Hepatocyte (in vitro differentiated cells): ENCODE data around the gene PMIS2. TPM values are rescaled to one million over a fixed set of nuclear protein-coding genes. Genes with fewer than 3 reads are reported as not detected.
"Not testable (repeated sequence)": the region's sequence is repeated elsewhere in the genome, so short reads cannot be mapped to it uniquely, and the experiment has no call there.

ENCODE experiments used
- DNase-seq: peaks from one replicate; pipeline ENCODE4 v3.0.0-alpha.2; 2016; ENCODE audit warnings: low spot score
- H2AFZ ChIP-seq: fragments of 200-600 bp; sonication (generic); 2 replicates; pipeline ENCODE4 v1.6.0; 2016; ENCODE audit warnings: antibody characterized with exemption, mild to moderate bottlenecking
- H3K27ac ChIP-seq: fragments of 200-600 bp; sonication (generic); 2 replicates; pipeline ENCODE4 v1.5.1; 2016; ENCODE audit warnings: mild to moderate bottlenecking
- H3K27me3 ChIP-seq: fragments of 200-600 bp; sonication (generic); 2 replicates; pipeline ENCODE4 v1.6.1; 2016
- H3K36me3 ChIP-seq: fragments of 200-600 bp; sonication (generic); replicated peaks from 2 replicates; pipeline ENCODE4 v1.5.1; 2016; ENCODE audit warnings: low read depth; ENCODE audit not compliant: insufficient read depth
- H3K4me1 ChIP-seq: fragments of 200-600 bp; sonication (generic); 2 replicates; pipeline ENCODE4 v1.5.1; 2016; ENCODE audit warnings: mild to moderate bottlenecking, moderate library complexity; ENCODE audit not compliant: insufficient read depth
- H3K4me2 ChIP-seq: fragments of 200-600 bp; sonication (generic); 2 replicates; pipeline ENCODE4 v1.6.0; 2016
- H3K4me3 ChIP-seq: fragments of 200-600 bp; sonication (generic); 2 replicates; pipeline ENCODE4 v1.5.1; 2016; ENCODE audit warnings: mild to moderate bottlenecking
- H3K79me2 ChIP-seq: fragments of 200-600 bp; sonication (generic); 2 replicates; pipeline ENCODE4 v1.6.0; 2017; ENCODE audit warnings: mild to moderate bottlenecking
- H3K9me2 ChIP-seq: fragments of 200-600 bp; sonication (generic); replicated peaks from 2 replicates; pipeline ENCODE4 v1.6.0; 2017; ENCODE audit warnings: mild to moderate bottlenecking; ENCODE audit not compliant: insufficient read depth
- H3K9me3 ChIP-seq: fragments of 200-600 bp; sonication (generic); 2 replicates; pipeline ENCODE4 v1.5.1; 2016; ENCODE audit warnings: low read depth, mild to moderate bottlenecking
- H4K20me1 ChIP-seq: fragments of 200-600 bp; sonication (generic); 2 replicates; pipeline ENCODE4 v1.6.0; 2016; ENCODE audit warnings: mild to moderate bottlenecking; ENCODE audit not compliant: insufficient read depth, poor library complexity, severe bottlenecking
- EZH2 ChIP-seq: fragments of 200-600 bp; sonication (generic); IDR thresholded peaks from 2 replicates; pipeline ENCODE4 v1.6.1; 2016; ENCODE audit warnings: antibody characterized with exemption, mild to moderate bottlenecking, borderline replicate concordance
- EZH2phosphoT487 ChIP-seq: fragments of 200-600 bp; sonication (generic); IDR thresholded peaks from one replicate; pipeline ENCODE4 v1.6.1; 2018; ENCODE audit warnings: antibody characterized with exemption, mild to moderate bottlenecking, low read depth, moderate library complexity; ENCODE audit not compliant: unreplicated experiment, severe bottlenecking
- WGBS: methylation state at CpG from one replicate; pipeline ENCODE4 v1.1.6; 2016; ENCODE audit warnings: low lambda C conversion rate; ENCODE audit errors: missing lambda C conversion rate; 5-methylcytosine and 5-hydroxymethylcytosine counted together
- polyA plus RNA-seq: library from polyadenylated mRNA; unstranded; fragments of >200 nt; fragmentation: Nextera tagmentation; extraction: Ambion mirVana; gene quantifications from 2 replicates; pipeline ENCODE4 v1.2.1, GENCODE V29; 2016
- total RNA-seq: library from RNA; depleted of rRNA; stranded (reverse); fragments of >200 nt; gene quantifications from 2 replicates; pipeline ENCODE4 v1.2.3, GENCODE V29; 2014
- TF ChIP-seq, protein P1 (sequence below): fragments of 200-600 bp; sonication (generic); IDR thresholded peaks from 2 replicates; pipeline ENCODE4 v1.5.1; 2016; ENCODE audit warnings: antibody characterized with exemption, mild to moderate bottlenecking; ENCODE audit not compliant: poor library complexity

PMIS2 gene
- total and polyA plus RNA-seq, 2 experiments from 2014 or later = not detected

DNA sequence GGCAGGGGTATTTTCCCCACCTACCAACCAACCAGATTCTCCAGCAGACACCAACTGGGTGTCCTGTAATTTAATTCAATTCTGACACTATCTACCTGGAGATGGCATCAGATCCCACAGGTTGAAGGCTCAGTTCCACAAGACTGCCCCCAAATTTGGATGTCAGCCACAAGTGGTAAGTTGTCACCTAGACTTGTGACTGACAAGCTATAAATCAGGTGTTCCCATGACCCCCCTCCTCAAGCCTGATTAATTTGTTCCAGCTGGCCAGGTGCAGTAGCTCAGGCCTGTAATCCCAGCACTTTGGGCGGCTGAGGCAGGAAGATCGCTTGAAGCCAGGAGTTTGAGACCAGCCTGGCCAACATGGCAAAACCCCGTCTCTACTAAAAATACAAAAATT, 16.0 kb downstream of the PMIS2 start:
- no peaks in the 10 kb centered on the region for H3K4me1 ChIP-seq
- H3K27ac ChIP-seq = no peak overlapping the region
- H3K9me2 ChIP-seq = no peaks in the 10 kb centered on the region
- TF ChIP-seq, protein P1, sequence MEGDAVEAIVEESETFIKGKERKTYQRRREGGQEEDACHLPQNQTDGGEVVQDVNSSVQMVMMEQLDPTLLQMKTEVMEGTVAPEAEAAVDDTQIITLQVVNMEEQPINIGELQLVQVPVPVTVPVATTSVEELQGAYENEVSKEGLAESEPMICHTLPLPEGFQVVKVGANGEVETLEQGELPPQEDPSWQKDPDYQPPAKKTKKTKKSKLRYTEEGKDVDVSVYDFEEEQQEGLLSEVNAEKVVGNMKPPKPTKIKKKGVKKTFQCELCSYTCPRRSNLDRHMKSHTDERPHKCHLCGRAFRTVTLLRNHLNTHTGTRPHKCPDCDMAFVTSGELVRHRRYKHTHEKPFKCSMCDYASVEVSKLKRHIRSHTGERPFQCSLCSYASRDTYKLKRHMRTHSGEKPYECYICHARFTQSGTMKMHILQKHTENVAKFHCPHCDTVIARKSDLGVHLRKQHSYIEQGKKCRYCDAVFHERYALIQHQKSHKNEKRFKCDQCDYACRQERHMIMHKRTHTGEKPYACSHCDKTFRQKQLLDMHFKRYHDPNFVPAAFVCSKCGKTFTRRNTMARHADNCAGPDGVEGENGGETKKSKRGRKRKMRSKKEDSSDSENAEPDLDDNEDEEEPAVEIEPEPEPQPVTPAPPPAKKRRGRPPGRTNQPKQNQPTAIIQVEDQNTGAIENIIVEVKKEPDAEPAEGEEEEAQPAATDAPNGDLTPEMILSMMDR = no peak
- H3K36me3 ChIP-seq = no peaks in the 10 kb centered on the region
- no peaks in the 10 kb centered on the region for H3K79me2 ChIP-seq
- WGBS = 89% methylated on average over 3 of the region's 3 CpGs
- H3K4me2 ChIP-seq = no peak overlapping the region
- DNase-seq = no peak
- H4K20me1 ChIP-seq = no peaks in the 10 kb centered on the region
- H2AFZ ChIP-seq = no peak overlapping the region
- no peaks in the 10 kb centered on the region for H3K27me3 ChIP-seq
- no peak overlapping the region for H3K4me3 ChIP-seq
- H3K9me3 ChIP-seq = no peaks in the 10 kb centered on the region

DNA sequence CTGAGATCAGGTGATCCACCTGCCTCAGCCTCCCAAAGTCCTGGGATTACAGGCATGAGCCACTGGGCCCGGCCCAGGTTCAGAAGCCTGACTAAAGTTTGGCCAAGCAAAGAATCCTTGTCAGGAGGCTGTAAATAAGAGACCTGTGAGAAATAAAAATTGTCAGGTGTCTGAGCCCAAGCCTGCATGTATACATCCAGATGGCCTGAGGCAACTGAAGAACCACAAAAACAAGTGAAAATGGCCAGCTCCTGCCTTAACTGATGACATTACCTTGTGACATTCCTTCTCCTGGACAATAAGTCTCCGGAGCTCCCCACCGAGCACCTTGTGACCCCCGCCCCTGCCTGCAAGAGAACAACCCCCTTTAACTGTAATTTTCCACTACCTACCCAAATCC, 18.5 kb downstream of the PMIS2 start:
- not testable (repeated sequence) for H3K36me3 ChIP-seq, DNase-seq, H4K20me1 ChIP-seq, H3K4me3 ChIP-seq, H3K4me1 ChIP-seq, H2AFZ ChIP-seq, H3K9me3 ChIP-seq, H3K4me2 ChIP-seq, H3K27me3 ChIP-seq, H3K79me2 ChIP-seq, H3K9me2 ChIP-seq
- 81% methylated on average over 4 of the region's 4 CpGs for WGBS
- H3K27ac ChIP-seq = peak overlapping the region; percentile 33

DNA sequence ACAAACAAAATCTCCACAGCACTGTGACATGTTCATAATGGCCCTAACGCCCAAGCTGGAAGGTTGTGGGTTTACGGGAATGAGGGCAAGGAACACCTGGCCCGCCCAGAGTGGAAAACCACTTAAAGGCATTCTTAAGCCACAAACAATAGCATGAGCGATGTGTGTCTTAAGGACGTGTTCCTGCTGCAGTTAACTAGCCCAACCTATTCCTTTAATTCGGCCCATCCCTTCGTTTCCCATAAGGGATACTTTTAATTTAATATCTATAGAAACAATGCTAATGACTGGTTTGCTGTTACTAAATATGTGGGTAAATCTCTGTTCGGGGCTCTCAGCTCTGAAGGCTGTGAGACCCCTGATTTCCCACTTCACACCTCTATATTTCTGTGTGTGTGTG, 21.2 kb downstream of the PMIS2 start:
- H3K79me2 ChIP-seq, H3K9me3 ChIP-seq, H3K27me3 ChIP-seq, H3K4me2 ChIP-seq, DNase-seq, H2AFZ ChIP-seq, H4K20me1 ChIP-seq, H3K9me2 ChIP-seq, H3K4me1 ChIP-seq, H3K4me3 ChIP-seq, H3K36me3 ChIP-seq, H3K27ac ChIP-seq: not testable (repeated sequence)
- WGBS = 86% methylated on average over 8 of the region's 8 CpGs

DNA sequence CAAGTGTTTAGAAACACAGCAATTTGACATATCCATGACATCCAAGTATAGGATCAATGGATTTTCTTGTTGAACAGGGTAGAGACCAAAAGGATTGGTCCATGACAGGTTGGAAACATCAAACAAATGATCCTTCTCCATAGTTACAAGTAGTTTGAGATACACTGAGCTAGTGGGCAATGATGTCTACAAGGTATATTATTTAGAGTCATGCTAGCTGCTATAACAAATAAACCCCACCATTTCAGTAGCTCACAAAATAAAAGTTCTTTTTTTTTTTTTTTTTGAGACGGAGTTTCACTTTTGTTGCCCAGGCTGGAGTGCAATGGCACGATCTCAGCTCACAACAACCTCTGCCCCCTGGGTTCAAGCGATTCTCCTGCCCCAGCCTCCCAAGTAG, 21.7 kb downstream of the PMIS2 start:
- no peak overlapping the region for H3K27ac ChIP-seq
- 69% methylated on average over 3 of the region's 3 CpGs for WGBS
- no peak for DNase-seq

DNA sequence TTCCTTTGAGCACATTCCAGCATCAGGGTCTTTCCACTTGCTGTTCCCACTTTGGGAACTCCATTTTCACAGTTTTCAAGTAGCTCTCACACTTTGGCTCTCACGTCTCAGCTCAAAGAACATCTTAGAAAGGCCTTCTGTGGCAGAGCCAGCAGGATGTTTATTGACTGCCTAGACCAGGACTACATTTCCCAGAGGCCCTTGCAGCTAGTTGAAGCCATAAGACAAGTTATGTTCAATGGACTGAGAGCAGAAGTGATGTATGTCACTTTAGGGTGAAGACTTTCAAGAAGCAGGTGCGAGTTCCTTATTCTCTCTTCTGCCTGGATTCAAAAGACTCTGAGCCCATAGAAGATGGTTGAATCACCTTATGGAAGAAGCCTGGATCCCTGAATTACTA, 22.3 kb downstream of the PMIS2 start:
- Histone ChIP-seq H3K4me1 (no peaks in the 10 kb centered on the region), H4K20me1 (no peaks in the 10 kb centered on the region), H2AFZ (no peak overlapping the region), H3K79me2 (no peaks in the 10 kb centered on the region), H3K27ac (no peak overlapping the region), H3K36me3 (no peaks in the 10 kb centered on the region), H3K9me2 (no peaks in the 10 kb centered on the region), H3K9me3 (no peaks in the 10 kb centered on the region), H3K27me3 (no peaks in the 10 kb centered on the region), H3K4me3 (no peak overlapping the region), H3K4me2 (no peak overlapping the region)
- WGBS = 78% methylated on average over 2 of the region's 2 CpGs
- no peak for TF ChIP-seq EZH2phosphoT487
- TF ChIP-seq, protein P1 = no peak
- no peak for TF ChIP-seq EZH2
- DNase-seq = no peak

More for the DNA sequence above, 21.7 kb downstream of the PMIS2 start:
- Histone ChIP-seq H3K4me3 (no peak overlapping the region), H3K9me3 (no peaks in the 10 kb centered on the region), H2AFZ (no peak overlapping the region), H3K27me3 (no peaks in the 10 kb centered on the region), H3K4me1 (no peaks in the 10 kb centered on the region), H3K4me2 (no peak overlapping the region), H3K9me2 (no peaks in the 10 kb centered on the region), H3K36me3 (no peaks in the 10 kb centered on the region), H4K20me1 (no peaks in the 10 kb centered on the region), H3K79me2 (no peaks in the 10 kb centered on the region)
- TF ChIP-seq, protein P1 = no peak
- no peak for TF ChIP-seq EZH2phosphoT487
- no peak for TF ChIP-seq EZH2
